Fibroblast of lung (primary cell): ENCODE results near the gene PKHD1.

ENCODE experiments used
- CTCF ChIP-seq, 2 donors: IDR thresholded peaks in 1 of 2; conservative IDR thresholded peaks in 1 of 2; 1 replicate in 1 of 2; 2 replicates in 1 of 2; pipeline ENCODE4 v1.5.1; 2011 to 2012; ENCODE audit warnings: low read length in 2 of 2, control low read depth in 1 of 2, inconsistent platforms in 1 of 2, low read depth in 1 of 2, mild to moderate bottlenecking in 1 of 2
- EZH2 ChIP-seq: IDR thresholded peaks from 2 replicates; pipeline ENCODE4 v1.5.1; 2012; ENCODE audit warnings: low read length, control low read depth, mild to moderate bottlenecking; ENCODE audit errors: missing control alignments

- TF ChIP-seq EZH2 (no peak), CTCF (conservative IDR thresholded peaks at IDR 0.05 in 1 of 2, IDR thresholded peaks at IDR 0.05 in 1 of 2; ENCODE audit: low read depth in 1 of 2, low read length in 2 of 2) (no peak)
Measured at GRCh38 chr6:51737580-51738360, 349.6 kb downstream of the PKHD1 start.
